Nephron (organoid): ENCODE data around the gene DROSHA.

Experiments used
- H3K27ac Mint-ChIP-seq, 3 experiments: 2 replicates each; pipeline ENCODE4 v1.8.0; 2020; ENCODE audit warnings: mixed read lengths in 3 of 3, mild to moderate bottlenecking in 2 of 3, moderate library complexity in 1 of 3
- H3K27me3 Mint-ChIP-seq: 2 replicates; pipeline ENCODE4 v1.8.0; 2021; ENCODE audit warnings: low read depth, mild to moderate bottlenecking, moderate library complexity, mixed read lengths
- H3K36me3 Mint-ChIP-seq: 2 replicates; pipeline ENCODE4 v1.8.0; 2020; ENCODE audit warnings: low read depth, mixed read lengths
- H3K4me1 Mint-ChIP-seq: 2 replicates; pipeline ENCODE4 v1.8.0; 2020; ENCODE audit warnings: mixed read lengths
- H3K4me3 Mint-ChIP-seq, 3 experiments: 2 replicates each; pipeline ENCODE4 v1.8.0; 2020; ENCODE audit warnings: mild to moderate bottlenecking in 3 of 3, mixed read lengths in 3 of 3, moderate library complexity in 2 of 3
- H3K9me3 Mint-ChIP-seq: 2 replicates; pipeline ENCODE4 v1.8.0; 2020; ENCODE audit warnings: mixed read lengths
- TF ChIP-seq, protein P1 (sequence below), 3 experiments: fragments of 200-600 bp; sonication (generic); IDR thresholded peaks; one replicate each; pipeline ENCODE4 v1.5.0; 2021; ENCODE audit warnings: antibody characterized with exemption in 3 of 3; ENCODE audit not compliant: unreplicated experiment in 3 of 3

The DROSHA gene

DNA sequence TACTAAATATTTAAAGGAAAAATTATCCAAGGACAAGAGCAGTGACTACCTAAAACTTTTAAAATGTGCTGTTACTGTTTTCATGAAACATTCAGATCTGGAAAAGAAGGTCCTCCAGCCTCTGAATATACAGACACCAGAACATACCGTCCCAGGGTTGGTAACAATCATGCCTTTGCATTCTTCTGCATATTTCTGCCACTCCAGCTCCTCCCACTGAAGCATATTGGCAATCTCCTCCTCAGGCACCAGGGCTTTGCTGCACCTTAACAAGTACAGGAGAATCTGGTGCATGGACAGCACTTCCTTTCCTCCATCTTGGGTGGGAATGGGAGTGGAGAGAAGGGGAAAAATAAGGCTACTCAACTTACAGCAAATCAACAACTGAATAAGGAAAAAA is 60.0 kb downstream of the DROSHA start:
- H3K27me3 Mint-ChIP-seq = no peaks in the 10 kb centered on the region
- H3K4me3 Mint-ChIP-seq = no peak overlapping the region
- H3K36me3 Mint-ChIP-seq = peaks cover 47% of the 10 kb centered on the region
- peaks cover 4% of the 10 kb centered on the region for H3K4me1 Mint-ChIP-seq
- no peaks in the 10 kb centered on the region for H3K9me3 Mint-ChIP-seq
- no peak overlapping the region for H3K27ac Mint-ChIP-seq
- TF ChIP-seq, protein P1, sequence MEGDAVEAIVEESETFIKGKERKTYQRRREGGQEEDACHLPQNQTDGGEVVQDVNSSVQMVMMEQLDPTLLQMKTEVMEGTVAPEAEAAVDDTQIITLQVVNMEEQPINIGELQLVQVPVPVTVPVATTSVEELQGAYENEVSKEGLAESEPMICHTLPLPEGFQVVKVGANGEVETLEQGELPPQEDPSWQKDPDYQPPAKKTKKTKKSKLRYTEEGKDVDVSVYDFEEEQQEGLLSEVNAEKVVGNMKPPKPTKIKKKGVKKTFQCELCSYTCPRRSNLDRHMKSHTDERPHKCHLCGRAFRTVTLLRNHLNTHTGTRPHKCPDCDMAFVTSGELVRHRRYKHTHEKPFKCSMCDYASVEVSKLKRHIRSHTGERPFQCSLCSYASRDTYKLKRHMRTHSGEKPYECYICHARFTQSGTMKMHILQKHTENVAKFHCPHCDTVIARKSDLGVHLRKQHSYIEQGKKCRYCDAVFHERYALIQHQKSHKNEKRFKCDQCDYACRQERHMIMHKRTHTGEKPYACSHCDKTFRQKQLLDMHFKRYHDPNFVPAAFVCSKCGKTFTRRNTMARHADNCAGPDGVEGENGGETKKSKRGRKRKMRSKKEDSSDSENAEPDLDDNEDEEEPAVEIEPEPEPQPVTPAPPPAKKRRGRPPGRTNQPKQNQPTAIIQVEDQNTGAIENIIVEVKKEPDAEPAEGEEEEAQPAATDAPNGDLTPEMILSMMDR (IDR thresholded peaks at IDR 0.05; ENCODE audit: unreplicated experiment in 3 of 3) = no peak

DNA sequence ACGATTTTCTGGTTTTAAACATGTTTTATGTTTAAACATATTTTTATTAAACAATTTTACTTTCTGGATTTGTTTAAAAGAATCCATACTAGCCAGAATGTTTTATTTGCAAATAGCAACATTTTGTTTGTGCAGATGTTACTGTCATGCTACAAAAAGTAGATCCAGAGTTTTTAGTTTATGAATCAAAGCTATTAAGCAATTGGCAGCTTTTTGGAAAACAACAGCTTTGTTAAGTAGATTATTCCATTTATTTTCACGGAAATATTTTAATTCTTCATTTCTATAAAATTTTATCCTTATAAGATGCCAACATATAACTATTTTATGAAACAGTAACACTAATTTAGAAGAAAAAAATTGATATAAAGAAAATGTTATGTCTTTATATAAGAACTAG is 60.9 kb downstream of the DROSHA start:
- H3K4me1 Mint-ChIP-seq = no peaks in the 10 kb centered on the region
- no peak overlapping the region for H3K4me3 Mint-ChIP-seq
- no peaks in the 10 kb centered on the region for H3K27me3 Mint-ChIP-seq
- H3K9me3 Mint-ChIP-seq = no peaks in the 10 kb centered on the region
- TF ChIP-seq, protein P1 (IDR thresholded peaks at IDR 0.05; ENCODE audit: unreplicated experiment in 3 of 3) = no peak
- no peak overlapping the region for H3K27ac Mint-ChIP-seq
- H3K36me3 Mint-ChIP-seq = peaks cover 55% of the 10 kb centered on the region

DNA sequence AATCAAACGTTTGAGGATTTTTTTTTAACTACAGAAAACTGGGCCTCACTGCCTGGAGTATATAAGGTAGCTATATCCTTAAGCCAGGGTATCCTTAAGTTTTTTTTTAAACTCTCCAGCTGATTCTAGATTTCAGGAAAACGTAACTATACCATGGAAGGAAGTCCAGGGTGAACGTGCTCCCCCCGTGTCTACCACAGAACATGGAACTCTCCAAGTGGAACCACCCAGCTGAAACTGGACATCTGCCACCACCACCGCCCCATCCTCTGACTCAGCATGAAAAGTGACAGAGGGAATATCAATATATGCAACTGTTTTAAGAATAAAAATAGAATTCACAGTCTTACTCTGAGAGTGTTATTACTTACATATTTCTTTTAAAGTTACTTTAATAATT is 61.3 kb downstream of the DROSHA start:
- Mint-ChIP-seq H3K4me1 (no peaks in the 10 kb centered on the region), H3K27ac (no peak overlapping the region), H3K4me3 (no peak overlapping the region), H3K9me3 (no peaks in the 10 kb centered on the region), H3K27me3 (no peaks in the 10 kb centered on the region), H3K36me3 (peaks cover 57% of the 10 kb centered on the region)
- TF ChIP-seq, protein P1 (IDR thresholded peaks at IDR 0.05; ENCODE audit: unreplicated experiment in 3 of 3) = no peak

DNA sequence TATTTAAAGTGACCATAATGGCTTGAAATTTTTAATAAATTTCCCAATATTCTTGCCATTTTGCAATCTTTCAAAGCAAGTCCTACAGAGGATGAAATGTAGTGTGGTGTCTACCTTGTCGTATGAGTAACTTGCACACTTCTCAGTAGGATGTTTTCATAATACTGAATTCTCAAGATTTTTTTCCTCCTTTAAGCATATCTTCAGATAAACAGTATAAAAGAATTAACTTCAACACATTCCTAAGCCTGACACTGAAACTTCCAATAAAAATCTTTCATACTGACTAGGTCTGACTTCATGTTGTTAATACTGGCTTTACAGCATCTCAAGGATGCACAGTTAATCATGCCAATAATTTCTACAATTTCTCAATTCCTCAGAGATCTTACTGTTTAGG is 62.0 kb downstream of the DROSHA start:
- TF ChIP-seq, protein P1 (IDR thresholded peaks at IDR 0.05; ENCODE audit: unreplicated experiment in 3 of 3) = no peak
- Mint-ChIP-seq H3K36me3 (peaks cover 59% of the 10 kb centered on the region), H3K4me1 (no peaks in the 10 kb centered on the region), H3K4me3 (no peak overlapping the region), H3K9me3 (no peaks in the 10 kb centered on the region), H3K27ac (no peak overlapping the region), H3K27me3 (no peaks in the 10 kb centered on the region)

DNA sequence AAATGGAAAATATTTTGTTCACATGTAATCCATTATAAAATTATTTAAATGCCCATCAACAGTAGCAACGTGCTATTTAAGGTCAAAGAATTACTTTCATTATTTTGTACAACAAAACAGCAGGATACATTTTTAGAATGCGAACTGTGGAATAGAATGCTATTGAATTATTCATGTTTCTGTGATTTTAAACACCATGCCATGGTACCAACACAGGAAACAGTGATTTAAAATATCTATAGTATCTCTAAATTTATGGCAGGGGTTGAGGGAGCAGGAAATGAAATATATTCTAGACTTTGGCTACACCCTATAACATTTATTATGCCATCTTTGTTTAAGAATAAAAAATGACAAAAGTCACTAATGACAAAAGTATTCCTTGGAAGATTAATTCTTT is 62.4 kb downstream of the DROSHA start:
- TF ChIP-seq, protein P1 (IDR thresholded peaks at IDR 0.05; ENCODE audit: unreplicated experiment in 3 of 3) = no peak
- no peaks in the 10 kb centered on the region for H3K9me3 Mint-ChIP-seq
- no peaks in the 10 kb centered on the region for H3K4me1 Mint-ChIP-seq
- H3K4me3 Mint-ChIP-seq = no peak overlapping the region
- H3K27ac Mint-ChIP-seq = no peak overlapping the region
- H3K36me3 Mint-ChIP-seq = peaks cover 64% of the 10 kb centered on the region
- H3K27me3 Mint-ChIP-seq = no peaks in the 10 kb centered on the region

DNA sequence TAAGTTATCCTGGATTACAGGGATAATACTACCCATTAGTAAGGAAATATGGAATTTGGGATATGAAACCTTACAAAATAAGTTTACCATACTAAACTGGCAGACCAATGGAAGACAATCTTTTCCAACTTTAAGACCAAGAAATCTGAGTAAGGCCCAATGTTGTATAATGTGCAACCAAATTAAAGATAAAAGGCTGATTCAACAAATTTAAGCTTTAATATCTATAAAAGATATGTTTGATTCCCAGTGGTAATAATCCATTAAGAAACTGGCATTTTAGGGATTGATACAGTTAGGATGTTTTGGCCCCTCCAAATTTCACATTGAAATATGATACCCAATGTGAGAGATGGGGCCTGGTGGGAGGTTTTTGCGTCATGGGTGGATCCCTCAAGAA is 66.6 kb downstream of the DROSHA start:
- Mint-ChIP-seq H3K27me3 (no peaks in the 10 kb centered on the region), H3K36me3 (peaks cover 78% of the 10 kb centered on the region), H3K4me1 (no peaks in the 10 kb centered on the region), H3K9me3 (no peaks in the 10 kb centered on the region), H3K27ac (no peak overlapping the region), H3K4me3 (no peak overlapping the region)
- TF ChIP-seq, protein P1 (IDR thresholded peaks at IDR 0.05; ENCODE audit: unreplicated experiment in 3 of 3) = no peak
